GM19372 (cell line): ENCODE results near the gene FILIP1.

Source experiments
- ATAC-seq: cut with Tn5 transposase; IDR thresholded peaks from one replicate; pipeline ENCODE4 v1.9.1; 2021; ENCODE audit warnings: mild to moderate bottlenecking, low read depth, moderate library complexity; ENCODE audit not compliant: unreplicated experiment

FILIP1 gene

GRCh38 chr6:75393806-75394205, 99.8 kb downstream of the FILIP1 start:
- ATAC-seq: no peak

- ATAC-seq: no peak
Observed at GRCh38 chr6:75391276-75391675, 102.3 kb downstream of the FILIP1 start.

DNA sequence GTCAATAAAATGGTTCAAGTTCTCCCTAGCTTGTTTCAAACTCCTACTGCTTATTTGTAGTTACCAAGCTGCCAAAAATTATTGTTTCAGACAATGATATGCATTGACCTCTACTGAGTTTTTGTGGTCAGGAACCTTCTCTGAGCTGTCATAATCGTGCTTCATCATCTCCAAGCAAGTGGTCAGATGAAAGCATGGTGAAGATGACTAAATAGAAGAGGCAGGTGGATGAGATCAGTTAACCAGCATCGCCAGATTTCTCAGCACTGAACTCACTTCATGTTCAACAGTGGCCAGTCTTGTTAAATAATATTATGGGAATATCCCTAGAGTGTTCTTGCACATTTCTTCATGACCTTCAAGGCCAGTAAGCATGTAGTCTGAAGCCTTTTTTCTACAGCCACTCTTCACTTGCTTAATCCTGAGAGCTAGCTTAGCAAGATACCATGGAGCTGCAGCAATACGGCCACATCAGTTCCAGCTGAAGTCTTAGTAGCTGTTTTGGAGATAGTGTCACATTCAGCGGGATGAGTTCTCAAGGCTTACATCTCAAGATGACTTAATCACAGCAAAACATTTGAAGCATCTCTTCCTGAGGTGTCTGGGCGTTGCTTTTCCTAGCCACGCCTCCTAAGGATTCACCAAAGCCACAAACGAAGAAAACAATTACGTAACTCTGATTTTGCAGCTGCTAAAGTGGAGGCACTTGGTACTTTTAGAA, 107.4 kb downstream of the FILIP1 start:
- no peak for ATAC-seq

DNA sequence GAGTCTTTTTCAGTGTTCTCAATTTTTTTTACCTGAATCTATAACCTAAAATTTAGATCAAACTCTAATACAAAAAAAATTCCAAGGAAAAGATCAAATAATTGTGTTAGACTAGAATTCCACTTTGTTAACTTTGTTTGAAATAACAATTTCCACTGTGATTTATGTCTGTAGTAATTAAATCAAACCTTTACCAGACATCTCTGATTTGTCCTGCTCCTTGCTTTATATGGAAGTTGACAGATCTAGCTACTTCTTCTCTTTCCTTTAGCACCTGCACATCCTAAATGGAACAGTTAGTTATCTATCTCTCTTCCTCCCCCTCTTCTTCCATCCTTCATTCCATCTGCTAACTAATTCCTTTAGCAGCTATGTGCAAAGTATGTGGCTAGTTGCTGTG, 109.5 kb downstream of the FILIP1 start:
- ATAC-seq: no peak

- no peak for ATAC-seq
Observed at GRCh38 chr6:75382634-75382900, 111.0 kb downstream of the FILIP1 start.

- ATAC-seq: no peak
Observed at GRCh38 chr6:75381877-75382633, 111.5 kb downstream of the FILIP1 start.

DNA sequence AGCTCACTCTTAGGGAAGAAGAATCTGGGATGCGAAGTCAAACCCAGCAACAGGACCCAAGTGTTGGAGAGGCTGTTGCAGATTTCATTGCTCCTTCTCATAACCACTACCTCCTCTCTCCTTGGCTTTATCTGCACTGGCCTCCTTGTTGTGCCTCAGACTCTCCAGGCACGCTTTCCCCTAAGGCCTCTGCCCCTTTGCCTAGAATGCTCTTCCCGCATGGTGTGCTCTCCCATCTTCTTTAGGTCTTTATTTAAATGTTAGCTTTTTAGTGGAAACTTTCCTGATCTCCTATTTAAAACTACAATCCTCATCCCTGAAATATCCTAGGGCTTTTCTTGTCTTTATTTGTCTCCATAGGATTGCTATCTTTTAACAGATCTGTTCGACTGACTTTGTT, 114.1 kb downstream of the FILIP1 start:
- no peak for ATAC-seq

GRCh38 chr6:75378101-75378500, 115.5 kb downstream of the FILIP1 start:
- no peak for ATAC-seq

DNA sequence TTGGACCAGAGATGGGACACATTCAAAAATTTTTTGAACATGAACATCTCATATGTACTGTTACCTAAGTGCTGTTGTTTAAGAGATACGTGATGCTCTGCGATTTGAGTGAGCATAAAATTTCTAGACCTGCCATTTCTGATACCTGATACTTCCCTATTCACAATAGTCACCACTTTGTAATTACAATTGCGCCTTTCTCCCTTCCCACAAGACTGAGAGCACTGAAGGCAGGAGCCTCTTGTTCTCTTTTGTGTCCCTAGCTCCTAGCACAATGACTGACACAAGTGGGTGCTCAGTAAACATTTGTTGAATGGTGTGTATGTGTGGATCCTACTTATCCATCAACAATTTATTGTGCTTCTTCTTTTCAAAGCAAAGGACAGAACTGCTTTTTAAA, 116.2 kb downstream of the FILIP1 start:
- ATAC-seq: no peak

GRCh38 chr6:75376347-75377024, 117.1 kb downstream of the FILIP1 start:
- ATAC-seq: no peak

GRCh38 chr6:75374961-75375400, 118.6 kb downstream of the FILIP1 start:
- no peak for ATAC-seq

DNA sequence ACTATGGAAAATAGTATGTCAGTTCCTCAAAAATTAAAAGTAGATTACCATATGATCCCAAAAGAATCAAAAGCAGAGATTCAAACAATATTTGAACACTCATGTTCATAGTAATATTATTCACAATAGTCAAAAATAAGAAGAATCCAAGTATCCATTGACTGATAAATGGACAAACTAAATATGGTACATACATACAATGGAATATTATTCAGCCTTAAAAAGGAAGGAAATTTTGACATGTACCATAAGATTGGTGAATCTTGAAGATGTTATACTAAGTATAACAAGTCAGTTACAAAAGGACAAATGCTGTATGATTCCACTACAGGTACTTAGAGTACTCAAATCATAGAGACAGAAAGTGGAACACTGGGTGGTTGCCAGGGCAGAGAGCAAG, 120.7 kb downstream of the FILIP1 start:
- ATAC-seq: no peak

DNA sequence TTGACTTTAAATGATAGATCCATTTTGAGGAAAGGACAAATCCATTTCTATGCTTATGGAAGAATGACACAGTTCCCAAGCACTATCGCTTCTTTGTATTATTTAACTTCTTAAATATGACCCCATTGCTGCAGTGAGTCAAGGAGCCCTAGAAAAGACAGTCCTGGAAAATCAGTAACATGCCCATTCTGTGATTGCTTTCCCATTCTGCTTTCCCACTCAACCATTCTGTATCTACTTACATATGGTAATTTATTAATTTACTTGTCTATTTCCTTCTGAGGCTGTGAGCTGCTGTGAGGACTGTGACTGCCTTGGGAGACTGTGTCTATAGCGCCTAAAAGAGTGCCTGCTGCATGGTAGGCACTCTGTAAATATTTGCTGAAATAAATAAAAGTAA, 123.6 kb downstream of the FILIP1 start:
- no peak for ATAC-seq

- no peak for ATAC-seq
Observed at GRCh38 chr6:75368864-75369402, 124.7 kb downstream of the FILIP1 start.

DNA sequence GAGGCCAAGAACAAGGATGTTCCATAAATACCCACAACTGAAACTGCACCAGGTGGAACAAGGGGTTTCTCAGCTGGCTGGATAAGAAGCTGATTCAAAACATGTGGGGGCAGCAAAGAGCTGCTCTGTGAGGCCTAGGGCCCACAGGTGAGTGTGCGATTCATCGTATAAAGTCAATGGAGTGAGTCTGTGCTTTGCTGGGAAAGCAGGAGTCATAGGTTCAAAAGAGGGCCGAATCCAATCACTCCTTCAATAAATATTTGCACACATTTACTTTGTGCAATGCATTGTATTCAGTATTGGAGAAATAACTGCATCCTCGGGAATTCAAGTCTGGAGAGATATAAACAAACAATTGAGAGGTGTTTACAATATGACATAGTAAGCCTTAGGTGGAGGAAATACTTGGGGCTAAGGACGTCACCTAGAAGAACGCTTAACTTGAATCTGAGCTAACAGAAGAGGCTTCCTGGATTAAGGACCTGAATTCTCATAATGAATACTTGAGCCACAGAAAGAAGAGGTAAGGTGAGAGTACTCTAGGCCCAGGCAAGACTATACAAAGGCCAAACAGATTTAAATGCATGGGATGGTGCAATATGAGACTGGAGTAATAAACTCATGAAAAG, 125.3 kb downstream of the FILIP1 start:
- ATAC-seq: no peak

GRCh38 chr6:75363304-75363703, 130.3 kb downstream of the FILIP1 start:
- no peak for ATAC-seq

GRCh38 chr6:75353644-75354043, 140.0 kb downstream of the FILIP1 start:
- ATAC-seq: no peak

DNA sequence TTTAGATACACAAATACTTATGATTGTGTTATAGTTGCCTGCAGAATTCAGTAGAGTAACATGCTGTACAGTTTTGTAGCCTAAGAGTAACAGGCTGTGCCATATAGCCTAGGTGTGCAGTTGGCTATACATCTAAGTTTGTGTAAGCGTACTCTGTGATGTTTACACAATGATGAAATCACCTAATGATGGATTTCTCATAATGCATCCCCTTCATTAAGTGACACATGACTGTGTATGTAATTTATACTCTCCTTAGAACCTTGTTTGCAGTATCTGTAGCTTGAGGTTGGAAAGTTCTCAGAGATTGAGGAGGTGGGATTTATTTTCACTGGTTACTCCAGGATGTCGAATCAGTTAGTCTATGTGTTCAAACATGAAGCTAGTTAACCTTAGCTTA, 142.0 kb downstream of the FILIP1 start:
- ATAC-seq: no peak

GRCh38 chr6:75350808-75351207, 142.8 kb downstream of the FILIP1 start:
- no peak for ATAC-seq

DNA sequence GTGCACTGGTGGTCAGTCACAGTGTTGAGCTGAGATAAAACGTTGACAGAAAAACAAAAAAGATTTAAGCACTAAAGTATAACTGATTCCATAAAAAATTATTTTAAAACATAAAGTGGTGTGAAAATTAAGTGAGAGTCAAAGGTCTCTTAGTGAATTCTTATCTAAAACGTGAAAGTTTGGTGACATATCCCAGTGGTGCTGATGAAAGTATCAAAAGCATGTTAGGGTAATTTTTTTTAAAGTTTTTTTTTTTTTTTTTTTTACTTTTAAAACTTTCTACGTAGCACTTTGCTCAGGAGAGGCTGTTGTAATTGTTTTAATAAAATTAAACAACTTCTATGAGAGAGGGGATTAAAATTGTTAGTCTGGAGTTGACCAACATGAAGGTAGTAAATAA, 143.4 kb downstream of the FILIP1 start:
- no peak for ATAC-seq
